HG02798 (cell line): ENCODE results near the gene SYT15.

Experiments used
- ATAC-seq: cut with Tn5 transposase; IDR thresholded peaks from one replicate; pipeline ENCODE4 v1.9.1; 2021; ENCODE audit warnings: mild to moderate bottlenecking; ENCODE audit not compliant: unreplicated experiment, poor library complexity

The SYT15 gene

DNA sequence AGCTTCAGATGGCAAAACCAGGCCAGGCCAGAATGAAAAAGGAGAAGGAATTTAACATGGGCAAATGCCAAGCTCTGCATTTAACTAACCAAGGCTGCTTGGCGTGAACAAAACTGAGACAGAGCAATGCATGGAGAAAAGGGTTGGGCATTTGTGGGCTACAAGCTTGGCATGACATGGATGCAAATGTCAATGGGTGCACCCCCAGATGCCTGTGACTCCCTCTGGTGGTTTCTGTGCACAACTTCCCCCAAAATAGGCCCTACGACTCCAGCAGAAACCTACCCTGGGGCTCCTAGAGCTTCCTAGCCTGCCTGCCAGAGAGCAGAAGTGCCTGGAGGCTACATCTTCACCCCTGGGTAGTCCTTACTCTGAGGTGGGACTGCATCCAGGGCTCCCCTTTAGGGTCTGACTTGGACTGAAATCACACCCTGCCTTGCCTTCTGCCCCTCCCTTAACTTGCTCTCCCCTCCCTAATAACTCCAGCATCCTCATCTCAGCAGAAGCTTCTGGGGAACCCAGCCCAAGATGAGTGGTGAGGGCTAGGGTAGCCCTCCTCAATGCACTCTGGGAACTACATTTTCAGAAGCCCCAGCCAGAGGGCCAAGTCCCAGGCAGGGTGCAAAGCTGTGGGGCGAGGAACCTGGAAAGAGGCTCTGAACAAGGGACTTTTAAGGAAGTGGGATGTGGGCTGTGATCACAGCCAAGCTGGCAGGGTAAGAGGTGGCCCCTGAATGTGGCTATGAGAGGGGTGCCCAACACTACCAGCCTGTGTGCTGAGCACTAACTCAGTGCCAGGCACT lies 33.7 kb upstream of the SYT15 start:
- ATAC-seq: no peak

DNA sequence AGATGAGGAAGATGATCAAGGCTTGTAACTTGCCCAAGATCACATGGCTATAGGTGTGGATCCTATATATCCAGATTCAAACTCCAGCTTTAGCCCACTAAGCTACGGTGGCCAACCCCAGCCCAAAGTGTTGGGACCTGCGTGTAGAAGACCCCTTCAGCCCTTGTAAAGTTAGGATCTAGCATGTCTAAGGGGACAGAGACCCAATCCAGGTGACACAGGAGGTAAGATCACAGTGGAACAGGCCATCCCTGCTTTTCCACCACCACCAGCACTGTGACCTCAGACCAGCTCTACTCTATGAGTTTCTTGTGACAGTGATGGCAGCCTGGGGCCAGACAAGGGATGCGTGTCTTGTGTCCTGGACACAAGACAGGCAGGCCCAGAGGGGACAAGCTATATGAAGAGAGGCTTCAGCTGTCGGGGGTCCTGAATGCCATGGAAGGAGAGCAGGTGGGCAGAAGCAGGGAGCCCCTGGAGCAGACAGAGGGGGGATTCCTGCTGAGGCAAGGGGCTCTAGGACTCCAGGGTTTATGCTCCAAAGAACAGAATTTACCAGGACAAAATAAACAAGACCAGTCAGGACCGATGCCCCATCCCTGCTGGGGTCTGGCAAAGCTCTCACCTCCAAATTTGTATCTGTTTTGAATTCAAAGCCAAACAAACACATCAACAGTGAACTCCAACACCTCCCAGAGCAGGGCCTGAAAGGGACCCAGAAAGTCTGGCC lies 32.9 kb upstream of the SYT15 start:
- ATAC-seq: no peak

DNA sequence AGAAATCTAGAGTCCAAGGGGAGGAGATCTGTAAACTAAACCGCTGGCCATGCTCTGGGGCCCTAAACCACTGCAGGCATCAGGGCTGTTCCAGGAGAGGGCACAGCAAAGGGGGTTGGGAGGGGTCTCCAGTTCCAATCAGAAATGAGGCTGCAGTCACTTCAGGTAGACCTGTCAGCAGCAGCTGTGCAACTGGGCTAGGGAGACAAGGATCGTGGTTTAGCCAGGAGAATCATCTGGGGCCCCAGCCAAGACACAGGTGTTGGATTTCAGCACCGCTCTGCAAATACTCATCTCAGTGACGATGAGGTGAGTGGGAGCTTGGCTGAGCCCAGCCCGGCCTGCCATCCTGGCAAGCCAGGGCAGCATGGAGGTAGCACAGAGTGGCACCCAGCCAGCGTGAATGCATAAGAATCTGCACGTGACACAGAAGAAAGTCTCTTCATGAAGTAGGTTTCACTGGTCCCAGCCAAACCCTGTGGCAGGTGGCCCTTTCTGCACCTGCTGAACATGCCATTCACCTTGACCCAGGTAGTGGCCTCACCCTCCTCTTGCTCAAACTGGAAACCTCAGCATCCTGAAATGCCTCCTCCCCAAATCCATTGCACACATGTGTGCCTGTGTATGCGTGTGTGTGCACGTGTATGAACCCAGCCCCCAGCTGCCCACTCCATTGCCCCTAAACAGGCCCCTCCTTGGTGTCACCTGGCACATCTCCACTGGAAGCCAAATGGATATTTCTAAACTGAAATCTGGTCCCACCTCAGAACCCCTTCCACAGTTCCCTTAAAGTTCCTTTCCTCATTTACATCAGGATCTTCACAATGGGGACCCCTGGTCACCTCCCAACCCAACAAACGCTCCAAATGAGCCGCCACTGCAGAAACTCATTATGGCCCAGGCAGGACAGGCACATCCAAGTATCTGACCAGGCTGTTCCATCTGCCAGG lies 32.1 kb upstream of the SYT15 start:
- ATAC-seq: no peak

DNA sequence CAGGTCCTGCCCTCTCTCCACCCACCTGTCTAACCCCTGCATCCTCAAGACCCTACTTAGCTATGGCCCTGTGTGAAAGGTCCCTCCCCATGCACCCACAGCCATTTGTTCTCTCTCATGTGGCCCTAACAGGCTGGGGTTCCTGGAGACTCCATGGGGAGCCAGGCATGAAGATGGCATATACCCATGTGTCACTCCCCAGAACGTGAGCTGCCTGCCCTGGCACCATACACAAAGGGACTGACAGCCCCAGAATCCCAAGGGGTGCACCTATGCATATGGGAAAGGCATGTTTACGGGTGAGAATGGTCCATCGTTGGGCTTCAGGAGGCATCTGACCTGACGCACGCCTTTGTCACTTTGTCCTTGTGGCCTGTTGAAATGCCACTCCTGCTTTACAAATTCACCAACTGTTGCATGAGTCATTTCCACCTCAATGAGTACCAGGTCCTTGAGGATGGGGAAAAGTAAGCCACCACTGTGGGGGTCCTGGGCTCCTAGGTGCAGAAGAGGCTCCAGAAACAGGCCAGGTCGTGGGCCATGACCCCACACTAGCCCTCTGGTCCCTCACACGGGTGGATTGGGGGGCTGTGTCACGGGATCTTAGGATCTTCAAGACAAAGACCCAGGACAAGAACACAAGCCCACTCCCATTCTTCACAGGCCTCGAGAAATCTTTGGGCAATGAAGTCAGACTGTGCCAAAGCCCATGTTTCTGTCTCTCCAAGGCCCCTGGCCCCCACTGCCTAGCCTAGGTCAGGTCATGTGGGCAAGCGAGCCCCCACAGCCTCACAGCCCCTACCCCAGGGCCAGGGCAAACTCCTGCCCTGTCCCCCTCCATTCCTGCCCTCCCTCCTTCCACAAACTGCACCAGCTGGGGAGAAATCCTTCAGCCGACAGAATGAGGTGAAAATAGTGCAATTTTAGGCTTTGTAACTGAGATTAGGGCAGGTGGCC lies 31.1 kb upstream of the SYT15 start:
- ATAC-seq: no peak

DNA sequence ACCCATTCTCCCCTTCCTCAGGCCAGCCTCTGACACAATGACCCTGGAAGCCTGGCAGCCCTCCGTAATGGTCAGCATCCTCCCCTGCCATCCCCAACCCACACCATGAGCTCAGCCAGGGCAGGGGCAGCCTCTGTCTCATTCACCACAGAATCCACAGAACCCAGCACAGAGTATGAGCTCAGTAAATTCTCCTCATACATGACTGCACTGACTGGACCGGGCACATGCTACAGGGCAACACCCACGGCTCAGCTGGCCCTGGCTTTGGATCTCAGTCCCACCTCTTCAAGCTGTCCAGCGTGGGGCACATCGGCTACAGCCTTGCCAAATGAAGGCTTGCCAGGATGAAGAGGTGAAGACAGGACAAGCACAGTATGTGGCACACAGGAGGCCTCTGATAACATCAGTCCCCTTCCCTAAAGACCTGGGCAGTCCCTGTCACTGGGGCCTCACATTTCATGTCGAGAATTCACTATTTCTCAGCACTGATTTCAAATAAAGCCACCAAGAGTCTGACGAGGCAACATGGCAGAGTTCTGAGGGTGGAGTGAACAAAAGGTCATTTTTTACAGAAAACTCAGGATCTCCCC lies 30.3 kb upstream of the SYT15 start:
- no peak for ATAC-seq

DNA sequence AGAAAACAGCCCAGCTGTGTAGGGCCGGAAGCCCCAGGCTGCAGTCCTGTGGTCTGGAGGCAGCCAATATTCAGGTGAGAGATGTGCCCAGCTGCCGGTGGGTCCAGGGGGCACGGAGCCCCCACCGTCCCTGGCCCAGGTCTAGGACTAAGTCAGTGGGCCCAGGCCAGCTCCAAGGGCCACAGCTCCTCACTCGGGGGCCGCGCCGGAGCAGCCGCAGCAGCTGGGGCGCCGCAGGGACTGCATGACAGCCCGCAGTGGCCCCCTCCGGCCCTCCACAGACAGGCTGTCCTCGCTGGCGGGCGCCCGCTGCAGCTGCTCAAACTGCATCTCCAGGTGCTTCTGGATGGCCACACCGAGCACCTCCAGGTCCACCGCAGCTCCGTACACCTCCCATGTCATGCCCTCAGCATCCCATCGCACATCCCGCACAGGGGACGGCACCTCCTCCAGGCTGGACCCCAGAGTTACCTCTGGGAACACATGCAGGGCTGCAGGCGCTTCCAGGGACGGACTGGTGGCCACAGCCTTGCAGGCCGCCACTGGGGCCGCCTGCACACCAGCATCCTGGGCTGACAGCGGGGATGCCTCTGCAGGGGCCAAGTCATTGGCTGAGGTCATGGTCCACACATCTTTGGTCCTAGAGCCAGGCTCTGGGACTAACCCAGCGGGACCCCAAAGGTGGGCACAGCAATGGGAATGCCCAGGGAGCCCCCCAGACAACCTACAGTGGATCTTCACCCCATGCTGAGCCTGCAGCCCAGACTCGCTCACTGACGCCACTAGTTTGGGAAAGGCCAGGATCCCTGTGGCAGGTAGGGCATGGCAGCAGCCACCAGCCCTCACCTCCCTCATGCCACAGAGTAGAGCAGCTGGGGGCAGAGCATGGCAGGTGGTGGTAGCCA lies 29.5 kb upstream of the SYT15 start:
- no peak for ATAC-seq

DNA sequence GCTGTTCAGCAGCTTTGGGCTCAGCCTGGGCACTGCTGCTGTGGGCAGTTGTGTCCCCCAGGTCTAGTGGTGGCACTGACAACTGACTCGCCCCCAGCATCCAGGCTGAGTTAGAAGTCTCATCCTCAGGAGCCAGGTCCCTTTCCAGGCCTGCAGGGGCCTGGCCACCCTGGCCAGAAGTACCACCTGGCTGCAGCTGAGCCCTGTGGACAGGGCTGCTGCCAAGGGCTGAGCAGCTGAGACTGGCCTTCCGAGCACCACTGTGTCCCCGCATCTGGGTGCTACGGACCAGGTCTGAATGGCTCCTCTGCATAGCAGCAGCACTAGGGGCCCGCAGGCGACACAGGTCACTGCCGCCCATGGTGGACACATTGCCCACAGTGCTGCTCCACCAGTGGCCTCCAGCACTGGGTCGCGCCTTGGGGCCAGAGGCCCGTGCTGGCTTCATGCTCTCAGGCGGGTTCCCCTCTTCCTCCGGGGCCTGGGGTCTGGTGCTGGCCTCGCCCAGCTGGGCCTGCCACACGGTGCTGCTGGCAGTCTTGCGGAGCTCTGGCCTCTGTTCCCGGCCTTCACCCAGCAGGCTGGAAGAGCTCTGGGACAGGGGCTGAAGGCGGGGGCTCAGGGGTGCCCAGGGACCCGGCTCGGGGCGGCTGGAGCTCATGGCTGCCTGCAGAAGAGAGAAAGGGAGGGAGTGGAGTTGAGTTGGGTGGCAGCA lies 28.7 kb upstream of the SYT15 start:
- ATAC-seq: no peak

DNA sequence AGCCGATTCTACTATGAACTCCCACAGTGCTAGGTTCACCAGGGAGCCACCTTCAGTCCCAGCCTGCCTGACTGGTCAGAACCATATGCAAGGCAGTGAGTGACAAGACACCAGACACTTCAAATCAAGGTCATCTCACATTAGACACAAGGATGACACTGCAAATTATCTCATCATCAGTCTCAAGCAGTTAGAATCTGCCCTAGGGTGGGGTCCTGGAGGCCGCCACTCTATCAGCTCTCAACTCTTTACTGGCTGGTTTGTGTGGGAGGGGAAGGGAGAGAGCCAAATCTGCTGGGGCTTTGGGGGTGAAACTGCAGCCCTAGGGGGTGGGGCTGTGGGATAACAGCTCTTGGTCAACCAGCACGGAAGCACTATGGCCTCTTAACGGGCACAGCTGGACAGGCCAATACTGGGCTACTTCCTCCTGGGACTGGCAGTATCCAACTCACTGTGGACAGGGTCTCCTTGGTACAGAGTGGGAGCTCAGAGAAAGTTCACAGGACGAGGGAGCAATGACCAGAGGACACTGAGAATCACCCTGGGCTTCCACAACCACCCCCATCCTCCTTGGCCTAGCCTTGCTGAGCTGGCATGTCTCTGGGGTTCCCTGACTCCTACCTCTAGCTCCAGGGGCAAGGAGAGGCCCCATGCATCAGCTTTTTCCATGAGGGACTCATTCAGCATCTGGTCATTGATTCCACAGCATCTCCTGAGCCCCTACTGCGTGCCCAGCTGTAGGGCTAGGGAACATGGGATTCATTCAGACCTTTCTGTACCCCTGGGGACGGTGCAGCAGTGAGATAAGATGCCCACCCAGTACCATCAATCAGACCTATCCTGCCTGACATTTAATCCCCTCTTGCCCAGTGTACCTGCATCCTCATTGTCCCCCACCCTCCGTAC lies 27.9 kb upstream of the SYT15 start:
- ATAC-seq: no peak

DNA sequence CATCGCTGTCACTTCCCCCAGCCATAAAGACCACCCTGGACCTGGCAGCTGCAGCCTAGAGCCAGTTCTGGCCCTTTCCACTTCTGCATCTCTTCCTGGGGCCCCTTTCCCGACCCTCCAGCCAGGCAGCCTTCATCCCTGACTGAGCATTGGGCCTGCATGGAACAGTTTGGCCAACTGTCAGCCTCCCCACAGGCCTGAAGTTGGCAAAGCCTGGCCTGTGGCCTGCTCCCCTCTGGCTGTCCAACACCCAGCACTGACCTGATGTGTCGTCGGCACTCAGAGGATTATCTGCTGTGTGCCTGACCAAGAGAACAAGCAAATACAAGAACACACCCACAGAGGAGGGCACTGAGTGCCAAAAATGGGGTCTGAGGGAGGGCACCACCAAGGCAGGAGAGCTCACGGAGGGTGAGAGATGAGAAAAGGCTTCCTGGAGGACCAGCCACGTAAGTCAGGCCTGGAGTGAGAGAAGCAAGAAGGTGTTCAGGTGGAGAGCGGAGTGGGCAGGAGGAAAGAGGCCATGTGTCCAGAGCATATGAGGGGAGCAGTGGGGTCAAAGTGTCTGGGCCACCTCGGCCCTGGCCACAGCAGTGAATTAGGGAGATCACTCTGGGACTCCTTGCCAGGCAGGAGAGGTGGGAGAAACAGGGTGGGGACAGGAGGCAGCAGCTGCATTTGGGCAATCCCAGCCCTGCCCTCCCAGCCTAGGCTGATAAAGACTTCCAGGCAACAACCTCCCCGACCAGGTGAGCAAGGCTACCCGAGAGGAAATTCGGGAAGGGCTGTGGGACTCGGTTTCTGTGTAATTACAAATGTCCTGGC lies 27.0 kb upstream of the SYT15 start:
- ATAC-seq: no peak

DNA sequence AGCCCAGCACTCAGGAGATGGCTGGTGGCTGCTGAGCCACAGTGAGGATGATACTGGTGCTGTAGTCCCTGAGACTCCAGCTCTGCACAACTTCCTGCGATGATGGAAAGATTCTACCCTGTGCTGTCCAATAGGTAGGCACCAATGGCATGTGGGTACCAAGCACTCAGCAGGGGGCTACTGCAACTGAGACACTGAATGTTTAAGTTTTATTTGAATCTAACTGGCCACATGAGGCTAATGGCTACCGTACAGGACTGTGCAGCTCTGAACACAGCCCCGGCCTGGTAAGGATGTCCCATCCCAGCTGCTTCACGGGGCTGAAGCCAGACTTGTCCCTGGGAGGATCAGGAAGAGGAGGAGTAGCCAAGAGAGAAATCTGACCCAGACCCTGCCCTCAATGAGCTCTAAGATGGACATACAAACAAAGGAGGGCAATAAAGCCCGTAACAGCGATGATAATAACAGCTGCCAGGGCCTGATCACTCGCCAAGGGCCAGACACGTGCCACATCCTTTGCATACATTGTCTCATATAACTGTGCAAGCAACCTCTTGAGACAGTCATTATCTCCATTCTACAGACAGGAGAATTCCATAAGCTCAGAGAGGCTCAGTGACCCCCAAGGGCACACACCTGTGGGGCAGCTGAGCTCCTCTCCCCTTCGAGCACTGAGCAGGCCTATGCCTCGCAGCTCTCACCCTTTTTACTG lies 26.2 kb upstream of the SYT15 start:
- no peak for ATAC-seq

DNA sequence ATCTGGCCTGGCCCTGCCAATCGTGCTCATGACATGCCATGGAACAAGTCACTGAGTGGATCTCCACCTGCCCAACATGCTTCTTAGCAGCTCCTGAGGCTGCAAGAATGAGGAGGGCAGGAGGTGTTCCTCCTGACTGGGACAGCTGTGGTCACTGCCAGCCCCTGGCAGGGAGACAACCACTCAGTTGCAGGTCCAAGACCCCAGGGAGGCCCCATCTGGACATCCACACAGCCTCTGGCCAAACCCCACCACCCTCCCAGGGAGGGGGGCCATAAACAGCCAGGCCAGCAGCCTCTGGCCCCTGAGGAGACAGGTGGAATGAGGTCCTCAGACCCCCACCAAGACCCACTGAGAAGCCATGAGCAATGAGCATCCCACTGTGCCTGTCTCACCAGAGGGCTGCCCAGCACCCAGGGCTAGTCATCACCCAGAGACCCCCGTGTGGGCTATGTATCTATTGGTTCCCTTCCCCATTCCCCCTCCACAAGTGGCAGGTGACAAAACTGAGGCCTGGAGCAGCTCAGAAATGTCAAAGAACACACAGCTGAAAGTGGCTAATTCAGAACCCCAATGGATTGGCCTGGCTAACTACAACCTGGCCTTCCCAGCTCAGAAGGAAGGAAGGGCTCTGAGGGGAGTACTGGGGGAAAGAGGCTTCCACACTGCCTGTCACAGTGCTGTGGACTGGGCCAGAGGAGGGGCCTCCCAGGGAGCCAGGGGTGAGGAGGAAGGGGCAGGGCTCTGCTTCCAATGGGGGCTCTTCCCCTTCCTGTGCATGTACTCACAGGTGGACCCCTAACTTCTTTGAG lies 25.5 kb upstream of the SYT15 start:
- ATAC-seq: no peak

DNA sequence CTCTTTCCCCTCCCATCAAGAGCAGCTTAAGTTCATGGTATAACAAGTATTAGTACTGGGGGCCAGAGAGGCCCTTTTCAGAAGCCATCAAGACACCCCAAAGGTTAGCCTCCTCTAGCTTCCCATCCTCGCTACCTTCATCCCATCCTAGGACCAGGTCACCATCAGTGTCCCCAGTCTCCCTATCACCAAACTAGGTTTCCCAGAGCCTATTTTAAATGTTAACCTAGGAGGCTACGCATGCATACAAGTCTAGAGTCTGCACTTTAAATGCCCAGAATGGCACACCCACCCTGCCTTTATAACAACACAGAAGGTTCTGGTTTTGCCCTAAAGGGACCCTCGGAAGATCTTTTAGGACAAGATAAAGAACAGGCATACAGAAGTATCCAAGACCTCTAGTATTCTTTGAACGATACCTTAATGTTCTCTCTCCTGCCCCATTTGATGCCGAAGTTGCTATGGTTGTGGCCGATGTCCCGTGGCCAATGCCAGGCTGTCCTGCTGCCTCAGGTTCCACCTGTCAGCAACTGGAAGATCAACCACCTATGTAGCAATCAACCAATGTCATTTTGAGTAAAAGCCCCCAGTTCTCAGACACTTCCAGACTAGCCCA lies 24.7 kb upstream of the SYT15 start:
- no peak for ATAC-seq

DNA sequence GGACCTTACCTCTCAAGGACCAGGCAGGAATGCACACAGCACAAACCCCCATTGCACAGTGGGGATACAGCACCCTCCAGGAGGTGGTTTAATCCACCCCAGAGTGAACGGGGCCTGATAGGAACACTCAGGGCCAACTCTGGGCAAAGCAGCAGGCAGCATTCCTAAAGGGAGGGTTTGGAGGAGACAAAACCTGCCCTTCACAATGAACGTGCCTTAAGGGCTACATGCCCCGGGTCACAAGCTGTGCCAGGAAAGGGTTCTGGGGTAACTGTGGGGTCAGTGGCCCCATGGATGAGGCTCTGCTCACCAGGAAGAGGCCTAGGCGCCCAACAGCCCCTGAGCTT lies 23.6 kb upstream of the SYT15 start:
- no peak for ATAC-seq
